Measurements from ENCODE around the gene KLHDC10.

KLHDC10 gene

DNA sequence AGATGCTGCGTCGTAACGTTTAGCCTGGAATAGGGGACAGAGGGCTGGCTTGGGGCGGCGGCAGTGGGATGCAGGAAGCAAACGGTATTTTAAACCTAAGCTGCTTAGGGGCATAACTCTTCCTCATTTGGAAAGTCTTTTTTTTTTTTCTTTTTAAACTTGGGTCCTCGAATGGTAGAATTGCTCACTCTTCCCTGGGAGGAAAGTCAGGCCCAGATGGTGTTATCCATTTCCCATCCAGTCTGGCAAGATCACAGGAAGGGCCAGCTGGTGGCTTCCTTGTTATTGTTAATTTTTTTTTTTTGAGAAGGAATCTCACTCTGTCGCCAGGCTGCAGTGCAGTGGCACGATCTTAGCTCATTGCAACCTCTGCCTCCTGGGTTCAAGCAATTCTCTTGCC, 78.2 kb downstream of the KLHDC10 start:
- no peak overlapping the region for H3K4me3 ChIP-seq (ENCODE audit: low read depth, low read length)
- DNase-seq (ENCODE audit: low read depth): no peak
- no peak for TF ChIP-seq CTCF (IDR thresholded peaks at IDR 0.05; ENCODE audit: low read depth, low read length, missing control alignments)

DNA sequence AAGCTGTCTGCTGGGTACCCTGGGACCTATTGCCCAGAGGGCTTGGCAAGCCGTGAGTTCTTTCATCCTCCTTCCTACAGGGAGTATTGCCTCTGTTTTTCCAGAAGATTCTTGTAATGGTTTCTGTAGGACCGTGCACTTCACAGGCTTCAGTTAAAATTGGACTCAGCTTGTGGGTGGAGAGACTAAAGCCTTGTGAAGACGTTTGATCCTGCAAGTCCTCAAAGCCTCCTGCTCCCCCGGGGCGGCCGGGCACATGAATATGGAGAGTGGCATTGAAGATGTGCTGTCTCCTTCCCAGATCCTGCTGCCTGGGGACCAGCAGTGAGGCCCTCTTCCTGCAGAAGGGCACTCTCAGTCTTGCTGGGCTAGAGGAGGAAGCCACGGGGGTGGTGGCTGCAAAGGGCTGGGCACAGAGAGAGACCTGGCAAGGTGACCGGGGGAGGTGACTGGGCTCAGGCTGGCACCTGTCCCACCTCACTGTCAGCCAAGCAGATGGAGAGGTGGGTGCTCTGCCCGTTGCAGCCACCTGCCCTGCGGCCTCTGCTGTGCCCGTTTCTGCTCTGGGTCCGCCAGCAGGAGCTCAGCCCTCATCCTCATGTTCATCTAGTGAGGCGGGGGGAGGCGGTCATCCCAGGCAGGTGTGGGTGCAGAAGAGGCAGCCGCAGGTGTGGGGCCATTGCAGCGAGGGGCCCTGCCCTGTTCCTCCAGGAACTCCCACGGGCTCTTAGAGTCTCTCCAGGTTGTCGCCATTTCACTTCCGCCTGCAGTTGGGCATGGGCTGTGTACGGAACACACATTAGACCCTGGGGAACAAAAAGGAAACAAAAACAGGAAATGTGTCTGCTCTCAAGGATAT, 79.2 kb downstream of the KLHDC10 start:
- H3K4me3 ChIP-seq (ENCODE audit: low read depth, low read length): no peak overlapping the region; the same call in 1 of the 2 replicates
- DNase-seq (ENCODE audit: low read depth): peak; percentile 59
- no peak for TF ChIP-seq CTCF (IDR thresholded peaks at IDR 0.05; ENCODE audit: low read depth, low read length, missing control alignments)

GRCh38 chr7:130150587-130150986, 80.3 kb downstream of the KLHDC10 start:
- peak overlapping the region; percentile 14; the same call in 1 of the 2 replicates for H3K4me3 ChIP-seq (ENCODE audit: low read depth, low read length)
- no peak for TF ChIP-seq CTCF (IDR thresholded peaks at IDR 0.05; ENCODE audit: low read depth, low read length, missing control alignments)
- peak; percentile 64 for DNase-seq (ENCODE audit: low read depth)

DNA sequence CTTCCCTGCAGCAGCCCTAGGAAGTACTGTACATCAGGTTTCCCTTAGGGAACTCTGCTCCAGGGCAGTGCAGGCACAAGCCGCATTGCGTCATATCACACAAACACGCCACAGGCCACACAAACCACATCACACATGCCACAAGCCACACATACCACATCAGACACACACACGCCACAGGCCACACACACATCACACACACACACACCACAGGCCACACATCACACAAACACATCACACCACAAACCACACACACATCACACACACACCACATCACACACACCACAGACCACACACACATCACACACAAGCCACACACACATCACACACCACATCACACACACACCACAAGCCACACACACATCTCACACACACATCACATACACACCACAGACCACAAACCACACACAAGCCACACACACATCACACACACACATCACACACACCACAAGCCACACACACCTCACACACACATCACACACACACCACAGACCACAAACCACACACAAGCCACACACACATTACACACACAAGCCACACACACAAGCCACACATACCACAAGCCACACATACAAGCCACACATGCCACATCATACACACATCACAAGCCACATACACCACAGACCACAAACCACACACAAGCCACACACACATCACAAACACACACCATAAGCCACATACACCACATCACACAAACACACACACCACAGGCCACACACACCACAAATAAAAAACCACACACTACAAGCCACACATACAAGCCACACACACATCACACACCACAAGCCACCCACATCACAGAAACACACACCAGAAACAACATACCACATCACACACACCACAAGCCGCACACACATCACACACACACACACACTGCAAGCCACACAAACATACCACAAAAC, 81.5 kb downstream of the KLHDC10 start:
- no peak for TF ChIP-seq CTCF (IDR thresholded peaks at IDR 0.05; ENCODE audit: low read depth, low read length, missing control alignments)
- no peak overlapping the region for H3K4me3 ChIP-seq (ENCODE audit: low read depth, low read length)
- DNase-seq (ENCODE audit: low read depth): no peak

DNA sequence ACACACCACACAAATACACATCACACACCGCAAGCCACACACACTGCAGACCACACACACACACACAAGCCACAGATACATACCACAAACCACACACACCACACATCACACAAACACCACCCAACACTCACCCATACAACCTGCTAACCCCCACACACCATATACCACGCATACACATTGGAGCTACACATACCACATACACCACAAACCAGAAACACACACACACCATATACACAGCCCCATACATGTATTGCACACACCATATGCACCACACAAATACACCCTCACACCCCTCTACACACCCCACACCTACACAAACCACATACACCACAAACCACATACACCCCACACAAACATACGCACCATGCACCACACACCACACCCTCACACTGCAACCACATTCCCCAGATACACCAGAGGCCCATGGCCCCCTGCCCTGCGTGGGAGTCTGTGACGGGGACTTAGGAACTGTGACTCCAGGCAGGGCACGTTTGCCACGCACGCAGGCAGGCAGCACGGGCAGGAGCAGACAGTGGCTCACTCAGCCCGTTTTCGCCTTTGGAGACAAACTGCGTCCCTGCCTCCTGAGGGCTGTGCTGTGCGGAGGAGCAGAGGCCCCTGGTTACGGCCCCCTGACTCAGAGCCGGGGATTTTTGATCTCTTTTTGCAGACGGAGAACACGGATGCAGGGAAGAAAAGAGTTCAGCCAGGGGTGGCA, 82.3 kb downstream of the KLHDC10 start:
- H3K4me3 ChIP-seq (ENCODE audit: low read depth, low read length): no peak overlapping the region
- no peak for TF ChIP-seq CTCF (IDR thresholded peaks at IDR 0.05; ENCODE audit: low read depth, low read length, missing control alignments)
- DNase-seq (ENCODE audit: low read depth): no peak

- H3K4me3 ChIP-seq (ENCODE audit: low read depth, low read length): no peak overlapping the region
- no peak for DNase-seq (ENCODE audit: low read depth)
- no peak for TF ChIP-seq CTCF (IDR thresholded peaks at IDR 0.05; ENCODE audit: low read depth, low read length, missing control alignments)
Measured at GRCh38 chr7:130153211-130153908, 83.0 kb downstream of the KLHDC10 start.
